ENCODE measurements around the gene SV2C. TPM values are rescaled to one million over a fixed set of nuclear protein-coding genes. Genes with fewer than 3 reads are reported as not detected.

Gene SV2C
- total and polyA plus RNA-seq, 2 donors (not counting 1 experiment from before 2014, with no cell fraction given): not detected

- no peaks in the 10 kb centered on the region for H3K79me2 ChIP-seq (ENCODE audit: control insufficient read depth, insufficient read depth, low read length)
- DNase-seq: no peak
- no peak for ATAC-seq (ENCODE audit: low read depth)
- Mint-ChIP-seq H3K4me1 (no peaks in the 10 kb centered on the region), H3K27me3 (peaks cover 16% of the 10 kb centered on the region), H3K9me3 (ENCODE audit: insufficient read depth) (no peaks in the 10 kb centered on the region), H3K27ac (no peak overlapping the region), H3K4me3 (no peak overlapping the region)
- 97% methylated on average over 3 of the region's 4 CpGs for WGBS (ENCODE audit: insufficient coverage)
- H3K36me3 ChIP-seq (replicated peaks in 1 of 2; ENCODE audit: control extremely low read depth in 1 of 2, control insufficient read depth in 1 of 2, extremely low read depth in 1 of 2, insufficient read depth in 2 of 2, low read length in 1 of 2): no peaks in the 10 kb centered on the region
- no peak overlapping the region for H3K4me2 ChIP-seq (replicated peaks; ENCODE audit: low read depth, low read length, poor library complexity, severe bottlenecking)
- H3K4me3 ChIP-seq (ENCODE audit: control extremely low read depth in 1 of 5, extremely low read depth in 1 of 5, insufficient read depth in 1 of 5, low read depth in 2 of 5, low read length in 4 of 5): no peak overlapping the region
- ChIA-PET CTCF (no interaction called here), POLR2A (no interaction called here)
- H3K9ac ChIP-seq (ENCODE audit: low read length): no peak overlapping the region
- H4K20me1 ChIP-seq (ENCODE audit: control insufficient read depth, insufficient read depth, low read length, poor library complexity, severe bottlenecking): no peaks in the 10 kb centered on the region
- intact Hi-C loops (cut with micrococcal nuclease): no loop called here
- H3K4me1 ChIP-seq (ENCODE audit: control insufficient read depth in 2 of 2, insufficient read depth in 2 of 2, low read length in 2 of 2): no peaks in the 10 kb centered on the region
- no peak overlapping the region for H2AFZ ChIP-seq (ENCODE audit: insufficient read depth, low read depth, low read length, poor library complexity, severe bottlenecking)
- TF ChIP-seq, protein P1, sequence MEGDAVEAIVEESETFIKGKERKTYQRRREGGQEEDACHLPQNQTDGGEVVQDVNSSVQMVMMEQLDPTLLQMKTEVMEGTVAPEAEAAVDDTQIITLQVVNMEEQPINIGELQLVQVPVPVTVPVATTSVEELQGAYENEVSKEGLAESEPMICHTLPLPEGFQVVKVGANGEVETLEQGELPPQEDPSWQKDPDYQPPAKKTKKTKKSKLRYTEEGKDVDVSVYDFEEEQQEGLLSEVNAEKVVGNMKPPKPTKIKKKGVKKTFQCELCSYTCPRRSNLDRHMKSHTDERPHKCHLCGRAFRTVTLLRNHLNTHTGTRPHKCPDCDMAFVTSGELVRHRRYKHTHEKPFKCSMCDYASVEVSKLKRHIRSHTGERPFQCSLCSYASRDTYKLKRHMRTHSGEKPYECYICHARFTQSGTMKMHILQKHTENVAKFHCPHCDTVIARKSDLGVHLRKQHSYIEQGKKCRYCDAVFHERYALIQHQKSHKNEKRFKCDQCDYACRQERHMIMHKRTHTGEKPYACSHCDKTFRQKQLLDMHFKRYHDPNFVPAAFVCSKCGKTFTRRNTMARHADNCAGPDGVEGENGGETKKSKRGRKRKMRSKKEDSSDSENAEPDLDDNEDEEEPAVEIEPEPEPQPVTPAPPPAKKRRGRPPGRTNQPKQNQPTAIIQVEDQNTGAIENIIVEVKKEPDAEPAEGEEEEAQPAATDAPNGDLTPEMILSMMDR (IDR thresholded peaks at IDR 0.05): no peak
- no peak for TF ChIP-seq EZH2 (IDR thresholded peaks at IDR 0.05; ENCODE audit: borderline replicate concordance, insufficient read depth, low read depth, low read length, poor library complexity, severe bottlenecking)
- H3K27me3 ChIP-seq (replicated peaks in 1 of 4; ENCODE audit: control extremely low read depth in 1 of 4, control insufficient read depth in 3 of 4, insufficient read depth in 4 of 4, low read length in 3 of 4): peaks cover 0 to 10% (median 2%) of the 10 kb centered on the region in 4 experiments
- no peaks in the 10 kb centered on the region for H3K9me3 ChIP-seq (ENCODE audit: control extremely low read depth in 1 of 3, control insufficient read depth in 2 of 3, insufficient read depth in 1 of 3, low read length in 2 of 3)
- H3K27ac ChIP-seq (ENCODE audit: low read length in 2 of 2): no peak overlapping the region
These were observed 29.9 kb downstream of the SV2C start for GRCh38 chr5:76113103-76113502.

DNA sequence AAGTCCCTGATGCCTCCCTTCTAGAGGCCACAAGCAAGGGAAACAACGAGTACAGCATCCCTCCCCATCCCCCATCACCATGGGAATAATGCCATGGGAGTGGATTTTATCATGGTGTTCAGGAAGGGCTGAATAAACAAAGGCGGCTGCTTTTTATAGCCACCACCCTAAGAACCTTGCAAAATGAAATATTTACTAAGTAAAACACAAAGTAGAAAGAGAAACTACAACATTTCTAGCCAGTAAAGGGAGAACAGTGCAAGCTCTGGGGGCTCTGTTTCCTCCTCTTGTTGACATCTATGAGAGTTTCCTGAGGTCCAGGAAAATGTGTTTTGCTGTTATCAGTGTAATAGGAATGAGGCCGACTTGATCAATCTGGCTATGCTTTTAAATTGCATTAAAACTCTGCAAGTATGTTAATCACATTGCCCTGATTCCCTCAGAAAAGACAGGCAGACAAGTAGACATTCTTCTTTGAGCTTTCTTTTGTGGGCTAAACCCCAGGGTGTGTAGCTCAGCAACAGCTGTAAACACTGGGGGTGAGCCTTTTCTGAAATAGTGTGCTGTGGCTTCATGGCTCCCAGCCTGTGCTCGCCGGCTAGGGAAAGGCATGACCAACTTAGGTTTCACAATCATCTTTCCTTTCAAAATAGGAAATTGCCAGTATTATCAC, 31.1 kb downstream of the SV2C start:
- H3K27ac ChIP-seq (ENCODE audit: low read length in 2 of 2): no peak overlapping the region
- H3K79me2 ChIP-seq (ENCODE audit: control insufficient read depth, insufficient read depth, low read length): no peaks in the 10 kb centered on the region
- CTCF ChIA-PET: no interaction called here
- no peaks in the 10 kb centered on the region for H3K9me3 Mint-ChIP-seq (ENCODE audit: insufficient read depth)
- no peak overlapping the region for H3K9ac ChIP-seq (ENCODE audit: low read length)
- 0% methylated on average over 1 of the region's 5 CpGs for WGBS (ENCODE audit: insufficient coverage)
- H3K4me3 Mint-ChIP-seq: no peak overlapping the region
- H3K36me3 ChIP-seq (replicated peaks in 1 of 2; ENCODE audit: control extremely low read depth in 1 of 2, control insufficient read depth in 1 of 2, extremely low read depth in 1 of 2, insufficient read depth in 2 of 2, low read length in 1 of 2): no peaks in the 10 kb centered on the region
- no peak overlapping the region for H3K27ac Mint-ChIP-seq
- DNase-seq: no peak
- no peak for ATAC-seq (ENCODE audit: low read depth)
- H3K4me3 ChIP-seq (ENCODE audit: control extremely low read depth in 1 of 5, extremely low read depth in 1 of 5, insufficient read depth in 1 of 5, low read depth in 2 of 5, low read length in 4 of 5): no peak overlapping the region
- H3K9me3 ChIP-seq (ENCODE audit: control extremely low read depth in 1 of 3, control insufficient read depth in 2 of 3, insufficient read depth in 1 of 3, low read length in 2 of 3): no peaks in the 10 kb centered on the region
- intact Hi-C loops (cut with micrococcal nuclease): no loop called here
- peaks cover 16% of the 10 kb centered on the region for H3K27me3 Mint-ChIP-seq
- POLR2A ChIA-PET: no interaction called here
- no peaks in the 10 kb centered on the region for H4K20me1 ChIP-seq (ENCODE audit: control insufficient read depth, insufficient read depth, low read length, poor library complexity, severe bottlenecking)
- peaks cover 0 to 10% (median 2%) of the 10 kb centered on the region in 4 experiments for H3K27me3 ChIP-seq (replicated peaks in 1 of 4; ENCODE audit: control extremely low read depth in 1 of 4, control insufficient read depth in 3 of 4, insufficient read depth in 4 of 4, low read length in 3 of 4)
- no peak overlapping the region for H2AFZ ChIP-seq (ENCODE audit: insufficient read depth, low read depth, low read length, poor library complexity, severe bottlenecking)
- no peaks in the 10 kb centered on the region for H3K4me1 Mint-ChIP-seq
- no peak overlapping the region for H3K4me2 ChIP-seq (replicated peaks; ENCODE audit: low read depth, low read length, poor library complexity, severe bottlenecking)
- TF ChIP-seq, protein P1 (IDR thresholded peaks at IDR 0.05): no peak
- TF ChIP-seq EZH2 (IDR thresholded peaks at IDR 0.05; ENCODE audit: borderline replicate concordance, insufficient read depth, low read depth, low read length, poor library complexity, severe bottlenecking): no peak
- no peaks in the 10 kb centered on the region for H3K4me1 ChIP-seq (ENCODE audit: control insufficient read depth in 2 of 2, insufficient read depth in 2 of 2, low read length in 2 of 2)
